Keratinocyte (primary cell): Measurements from ENCODE around the gene CEACAM8. TPM values are rescaled to one million over a fixed set of nuclear protein-coding genes. Genes with fewer than 3 reads are reported as not detected.
A peak's percentile ranks its signal among the peaks of the same experiment; 100 is the strongest.

ENCODE experiments used
- DNase-seq: peaks from one replicate; pipeline ENCODE4 v3.0.0-alpha.2; 2011; ENCODE audit warnings: low read depth, missing footprints, low spot score
- FAIRE-seq: peaks from 2 replicates; lab custom pipeline; 2011; peaks lifted over from hg19 to GRCh38; lab: Jason Lieb, UNC
- H2AFZ ChIP-seq: 2 replicates; pipeline ENCODE4 v1.6.0; 2012; ENCODE audit warnings: low read length, control low read depth, inconsistent platforms; ENCODE audit not compliant: control insufficient read depth
- H3K27ac ChIP-seq: 2 replicates; pipeline ENCODE4 v1.5.1; 2011; ENCODE audit warnings: low read length; ENCODE audit not compliant: control insufficient read depth, insufficient read depth
- H3K27me3 ChIP-seq: 3 replicates; pipeline ENCODE4 v1.6.0; 2011; ENCODE audit warnings: low read length; ENCODE audit not compliant: control insufficient read depth, insufficient read depth; ENCODE audit errors: extremely low read depth
- H3K36me3 ChIP-seq, 2 experiments: 2 replicates in 1 of 2; 3 replicates in 1 of 2; pipeline ENCODE4 v1.5.1; 2011; ENCODE audit warnings: low read length in 2 of 2, mild to moderate bottlenecking in 1 of 2; ENCODE audit not compliant: control insufficient read depth in 2 of 2, insufficient read depth in 2 of 2; ENCODE audit errors: extremely low read depth in 1 of 2
- H3K4me1 ChIP-seq: 3 replicates; pipeline ENCODE4 v1.5.1; 2011; ENCODE audit warnings: low read length; ENCODE audit not compliant: control insufficient read depth, insufficient read depth; ENCODE audit errors: extremely low read depth
- H3K4me2 ChIP-seq: 3 replicates; pipeline ENCODE4 v1.6.0; 2011; ENCODE audit warnings: low read depth, low read length; ENCODE audit not compliant: control insufficient read depth, insufficient read depth; ENCODE audit errors: extremely low read depth
- H3K4me3 ChIP-seq, 3 experiments: fragments of 200-600 bp in 1 of 3; sonication (generic) in 1 of 3; 2 replicates in 2 of 3; 3 replicates in 1 of 3; pipeline ENCODE4 v1.5.1; 2011 to 2016; ENCODE audit warnings: low read length in 3 of 3, mild to moderate bottlenecking in 3 of 3, control low read depth in 2 of 3, inconsistent platforms in 1 of 3, low read depth in 1 of 3, mixed read lengths in 1 of 3, mixed run types in 1 of 3, moderate library complexity in 1 of 3; ENCODE audit not compliant: control insufficient read depth in 2 of 3, insufficient read depth in 2 of 3; ENCODE audit errors: extremely low read depth in 1 of 3
- H3K79me2 ChIP-seq: 2 replicates; pipeline ENCODE4 v1.6.0; 2012; ENCODE audit warnings: low read length; ENCODE audit not compliant: control insufficient read depth, insufficient read depth
- H3K9ac ChIP-seq: 3 replicates; pipeline ENCODE4 v1.6.0; 2011; ENCODE audit warnings: low read length; ENCODE audit not compliant: control insufficient read depth, insufficient read depth; ENCODE audit errors: extremely low read depth
- H3K9me1 ChIP-seq: 3 replicates; pipeline ENCODE4 v1.6.0; 2011; ENCODE audit warnings: low read length; ENCODE audit not compliant: control insufficient read depth, insufficient read depth; ENCODE audit errors: extremely low read depth
- H3K9me3 ChIP-seq: 2 replicates; pipeline ENCODE4 v1.5.1; 2012; ENCODE audit warnings: low read depth, low read length; ENCODE audit not compliant: control insufficient read depth
- H4K20me1 ChIP-seq: 3 replicates; pipeline ENCODE4 v1.6.0; 2011; ENCODE audit warnings: low read length; ENCODE audit not compliant: control insufficient read depth, insufficient read depth; ENCODE audit errors: extremely low read depth
- CTCF ChIP-seq, 3 experiments: IDR thresholded peaks in 1 of 3; conservative IDR thresholded peaks in 1 of 3; optimal IDR thresholded peaks in 1 of 3; 2 replicates in 2 of 3; 3 replicates in 1 of 3; pipeline versions ENCODE3 to v1.5.1; 2011; ENCODE audit warnings: low read length in 3 of 3, mild to moderate bottlenecking in 3 of 3, moderate library complexity in 2 of 3, control low read depth in 1 of 3, inconsistent platforms in 1 of 3; ENCODE audit not compliant: insufficient read depth in 2 of 3; ENCODE audit errors: extremely low read depth in 1 of 3
- EZH2 ChIP-seq: IDR thresholded peaks from one replicate; pipeline ENCODE4 v1.6.1; 2012; ENCODE audit warnings: inconsistent platforms, mild to moderate bottlenecking, low read length, moderate library complexity
- dilution Hi-C: fragments of 300-500 bp; cut with MboI; formaldehyde crosslinking; loops from one replicate; pipeline ENCODE4 v1.7.0; 2020; ENCODE audit warnings: low sequenced_read_pairs; ENCODE audit not compliant: extremely low pct_ligation_motif_present
- polyA plus RNA-seq, 5 experiments: library from polyadenylated mRNA; depleted of rRNA in 3 of 5; stranded (reverse) in 3 of 5; stranded (forward) in 1 of 5; unstranded in 1 of 5; fragments of >200 nt; gene quantifications; 1 replicate in 1 of 5; 2 replicates in 3 of 5; 3 replicates in 1 of 5; pipeline versions ENCODE4 v1.2.1 to v1.2.3, GENCODE V29; 2011 to 2012; ENCODE audit warnings: missing spikeins in 2 of 5, low read depth in 1 of 5, low replicate concordance in 1 of 5

Gene CEACAM8
- polyA plus RNA-seq, 1 donor (not counting 4 experiments of a cell fraction or from before 2014, with no cell fraction given) = not detected

- no peak for DNase-seq
- Histone ChIP-seq H3K9me1 (no peaks in the 10 kb centered on the region), H3K27ac (no peak overlapping the region), H4K20me1 (no peaks in the 10 kb centered on the region), H3K4me2 (no peak overlapping the region), H3K27me3 (peaks cover 5% of the 10 kb centered on the region), H3K4me1 (peaks cover 10% of the 10 kb centered on the region), H3K4me3 (no peak overlapping the region), H2AFZ (no peak overlapping the region), H3K9ac (no peak overlapping the region), H3K9me3 (no peaks in the 10 kb centered on the region), H3K36me3 (no peaks in the 10 kb centered on the region), H3K79me2 (no peaks in the 10 kb centered on the region)
- no peak for FAIRE-seq
- TF ChIP-seq EZH2 (no peak), CTCF (optimal IDR thresholded peaks at IDR 0.05 in 1 of 3, IDR thresholded peaks at IDR 0.05 in 1 of 3, conservative IDR thresholded peaks at IDR 0.05 in 1 of 3; ENCODE audit: extremely low read depth in 1 of 3, insufficient read depth in 2 of 3, low read length in 3 of 3) (peak in 1 of 3 experiments; percentile 23)
- dilution Hi-C loops = no loop called here
Measured at GRCh38 chr19:42561512-42561911, 33.2 kb downstream of the CEACAM8 start.

- no peak for TF ChIP-seq EZH2
- no peak for TF ChIP-seq CTCF (optimal IDR thresholded peaks at IDR 0.05 in 1 of 3, IDR thresholded peaks at IDR 0.05 in 1 of 3, conservative IDR thresholded peaks at IDR 0.05 in 1 of 3; ENCODE audit: extremely low read depth in 1 of 3, insufficient read depth in 2 of 3, low read length in 3 of 3)
- H3K4me1 ChIP-seq = peaks cover 10% of the 10 kb centered on the region
- no peak for FAIRE-seq
Measured at GRCh38 chr19:42560731-42561130, 34.0 kb downstream of the CEACAM8 start.

More at GRCh38 chr19:42560731-42561130, 34.0 kb downstream of the CEACAM8 start:
- Histone ChIP-seq H3K27ac (no peak overlapping the region), H2AFZ (no peak overlapping the region), H3K27me3 (peaks cover 5% of the 10 kb centered on the region), H3K9me1 (no peaks in the 10 kb centered on the region), H3K4me2 (no peak overlapping the region), H3K4me3 (no peak overlapping the region), H3K36me3 (no peaks in the 10 kb centered on the region), H4K20me1 (no peaks in the 10 kb centered on the region), H3K9me3 (no peaks in the 10 kb centered on the region), H3K9ac (no peak overlapping the region), H3K79me2 (no peaks in the 10 kb centered on the region)
- no peak for DNase-seq
- dilution Hi-C loops = no loop called here
